SK-N-SH (cell line): Measurements from ENCODE around the gene HUWE1. TPM values are rescaled to one million over a fixed set of nuclear protein-coding genes. Genes with fewer than 3 reads are reported as not detected.

Experiments used
- polyA plus RNA-seq, 3 experiments: library from polyadenylated mRNA; depleted of rRNA; stranded (reverse); fragments of >200 nt; gene quantifications; 2 replicates each; pipeline ENCODE4 v1.2.3, GENCODE V29; 2012
- small RNA-seq, 7 experiments: library from RNA; depleted of rRNA; stranded (forward); fragments of <200 nt; gene quantifications; one replicate each; pipeline ENCODE3, GENCODE V24; 2012

The HUWE1 gene
- polyA plus RNA-seq, 1 of the 3 experiments (the other 2 are of a cell fraction), result 43.4 TPM

Small RNA genes lying within 50 kb of the gene (small RNA-seq; reads per million reads assigned to genes)
- gene MIR98, result 17.6 to 2,297 (median 456) reads per million in 7 experiments
- 13.3 to 886 (median 197) reads per million in 7 experiments for gene MIRLET7F2
